ENCODE results near the gene BAZ2B.

- no peak for TF ChIP-seq EZH2 (IDR thresholded peaks at IDR 0.05; ENCODE audit: borderline replicate concordance, low read depth, low read length, severe bottlenecking)
- no peak for TF ChIP-seq POLR2A (IDR thresholded peaks at IDR 0.05; ENCODE audit: low read depth, low read length)
- TF ChIP-seq, protein P1, sequence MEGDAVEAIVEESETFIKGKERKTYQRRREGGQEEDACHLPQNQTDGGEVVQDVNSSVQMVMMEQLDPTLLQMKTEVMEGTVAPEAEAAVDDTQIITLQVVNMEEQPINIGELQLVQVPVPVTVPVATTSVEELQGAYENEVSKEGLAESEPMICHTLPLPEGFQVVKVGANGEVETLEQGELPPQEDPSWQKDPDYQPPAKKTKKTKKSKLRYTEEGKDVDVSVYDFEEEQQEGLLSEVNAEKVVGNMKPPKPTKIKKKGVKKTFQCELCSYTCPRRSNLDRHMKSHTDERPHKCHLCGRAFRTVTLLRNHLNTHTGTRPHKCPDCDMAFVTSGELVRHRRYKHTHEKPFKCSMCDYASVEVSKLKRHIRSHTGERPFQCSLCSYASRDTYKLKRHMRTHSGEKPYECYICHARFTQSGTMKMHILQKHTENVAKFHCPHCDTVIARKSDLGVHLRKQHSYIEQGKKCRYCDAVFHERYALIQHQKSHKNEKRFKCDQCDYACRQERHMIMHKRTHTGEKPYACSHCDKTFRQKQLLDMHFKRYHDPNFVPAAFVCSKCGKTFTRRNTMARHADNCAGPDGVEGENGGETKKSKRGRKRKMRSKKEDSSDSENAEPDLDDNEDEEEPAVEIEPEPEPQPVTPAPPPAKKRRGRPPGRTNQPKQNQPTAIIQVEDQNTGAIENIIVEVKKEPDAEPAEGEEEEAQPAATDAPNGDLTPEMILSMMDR (IDR thresholded peaks at IDR 0.05; ENCODE audit: extremely low read depth in 1 of 2, insufficient read depth in 1 of 2, low read depth in 1 of 2, low read length in 2 of 2): no peak
- no peak for TF ChIP-seq JUN (IDR thresholded peaks at IDR 0.05; ENCODE audit: borderline replicate concordance, insufficient read depth, insufficient read length, low read depth)
- no peak for TF ChIP-seq MYC (IDR thresholded peaks at IDR 0.05; ENCODE audit: low read depth, low read length)
- no peak for TF ChIP-seq POLR2AphosphoS5 (IDR thresholded peaks at IDR 0.05; ENCODE audit: insufficient read depth, low read depth, low read length)
- TF ChIP-seq FOS (IDR thresholded peaks at IDR 0.05; ENCODE audit: borderline replicate concordance, insufficient read depth, low read length): no peak
These were observed 57.3 kb downstream of the BAZ2B start for GRCh38 chr2:159559034-159559433.

Data from endothelial cell of umbilical vein (primary cell).